Kidney epithelial cell (primary cell): Measurements from ENCODE around the gene ZMIZ1. TPM values are rescaled to one million over a fixed set of nuclear protein-coding genes. Genes with fewer than 3 reads are reported as not detected.
A peak's percentile ranks its signal among the peaks of the same experiment; 100 is the strongest.

Experiments
- DNase-seq: peaks from one replicate; pipeline ENCODE4 v3.0.0-alpha.2; 2010; ENCODE audit warnings: low read depth
- H3K27me3 ChIP-seq: 2 replicates; pipeline ENCODE4 v1.6.0; 2011; ENCODE audit warnings: low read length; ENCODE audit not compliant: control insufficient read depth, insufficient read depth
- H3K36me3 ChIP-seq: 2 replicates; pipeline ENCODE4 v1.5.1; 2011; ENCODE audit warnings: low read length; ENCODE audit not compliant: control insufficient read depth, insufficient read depth
- H3K4me3 ChIP-seq: 2 replicates; pipeline ENCODE4 v1.5.1; 2011; ENCODE audit warnings: low read depth, mild to moderate bottlenecking, control low read depth, low read length
- CTCF ChIP-seq: IDR thresholded peaks from 2 replicates; pipeline ENCODE4 v1.5.1; 2011; ENCODE audit warnings: mild to moderate bottlenecking, moderate library complexity, low read length, control low read depth, inconsistent platforms; ENCODE audit not compliant: insufficient read depth, poor library complexity, severe bottlenecking
- total RNA-seq: library from RNA; depleted of rRNA; stranded (reverse); fragments of >200 nt; gene quantifications from 2 replicates; pipeline ENCODE4 v1.2.3, GENCODE V29; 2015

The ZMIZ1 gene
- total RNA-seq, 1 donor from 2014 or later, result 57.5 TPM

- no peak for TF ChIP-seq CTCF
- DNase-seq, result no peak
- H3K27me3 ChIP-seq, result peaks cover 2% of the 10 kb centered on the region
- H3K36me3 ChIP-seq, result no peaks in the 10 kb centered on the region
- H3K4me3 ChIP-seq, result no peak overlapping the region
Measured at GRCh38 chr10:79049931-79050895, 18.6 kb upstream of the ZMIZ1 start.

- no peaks in the 10 kb centered on the region for H3K36me3 ChIP-seq
- H3K27me3 ChIP-seq, result peaks cover 2% of the 10 kb centered on the region
- no peak for TF ChIP-seq CTCF
- no peak for DNase-seq
- H3K4me3 ChIP-seq, result no peak overlapping the region
Measured at GRCh38 chr10:79050896-79051555, 17.7 kb upstream of the ZMIZ1 start.

GRCh38 chr10:79051766-79052165, 17.0 kb upstream of the ZMIZ1 start:
- TF ChIP-seq CTCF, result no peak
- DNase-seq, result no peak
- Histone ChIP-seq H3K27me3 (peaks cover 2% of the 10 kb centered on the region), H3K4me3 (no peak overlapping the region), H3K36me3 (no peaks in the 10 kb centered on the region)

- no peaks in the 10 kb centered on the region for H3K36me3 ChIP-seq
- H3K27me3 ChIP-seq, result peaks cover 2% of the 10 kb centered on the region
- H3K4me3 ChIP-seq, result no peak overlapping the region
- peak; percentile 66 for TF ChIP-seq CTCF
- DNase-seq, result no peak
Measured at GRCh38 chr10:79052291-79053080, 16.3 kb upstream of the ZMIZ1 start.

- TF ChIP-seq CTCF, result no peak
- Histone ChIP-seq H3K27me3 (peaks cover 2% of the 10 kb centered on the region), H3K36me3 (no peaks in the 10 kb centered on the region), H3K4me3 (no peak overlapping the region)
- no peak for DNase-seq
Measured at GRCh38 chr10:79053081-79053434, 15.7 kb upstream of the ZMIZ1 start.
